ENCODE data around the gene CDC6.
"Not testable (repeated sequence)": the region's sequence is repeated elsewhere in the genome, so short reads cannot be mapped to it uniquely, and the experiment has no call there.

GRCh38 chr17:40304552-40304863 lies 16.8 kb downstream of the CDC6 start:
- not testable (repeated sequence) for TF ChIP-seq CTCF, POLR2A (IDR thresholded peaks at IDR 0.05)
